Activated naive CD8-positive, alpha-beta T cell treated with anti-CD3 and anti-CD28 coated beads for 36 hours (primary cell): Measurements from ENCODE around the gene TREX2. TPM values are rescaled to one million over a fixed set of nuclear protein-coding genes. Genes with fewer than 3 reads are reported as not detected.

Experiments
- DNase-seq: peaks from one replicate; pipeline ENCODE4 v3.0.0; 2021
- H3K27ac Mint-ChIP-seq: one replicate; pipeline ENCODE4 v1.8.0; 2022; ENCODE audit warnings: mild to moderate bottlenecking, moderate library complexity, mixed read lengths
- H3K27me3 Mint-ChIP-seq: one replicate; pipeline ENCODE4 v1.8.0; 2022; ENCODE audit warnings: mild to moderate bottlenecking, mixed read lengths
- H3K36me3 Mint-ChIP-seq: one replicate; pipeline ENCODE4 v1.8.0; 2021; ENCODE audit warnings: mild to moderate bottlenecking, mixed read lengths
- H3K4me1 Mint-ChIP-seq: one replicate; pipeline ENCODE4 v1.8.0; 2021; ENCODE audit warnings: mixed read lengths
- H3K4me3 Mint-ChIP-seq: one replicate; pipeline ENCODE4 v1.8.0; 2022; ENCODE audit warnings: mild to moderate bottlenecking, moderate library complexity, mixed read lengths
- H3K9me3 Mint-ChIP-seq: one replicate; pipeline ENCODE4 v1.8.0; 2022; ENCODE audit warnings: mixed read lengths
- total RNA-seq, 2 experiments: library from RNA; stranded (reverse); gene quantifications; one replicate each; pipeline ENCODE4 v1.2.3, GENCODE V29; 2021

TREX2 gene
- total RNA-seq, 2 experiments from 2014 or later, result 1.8 to 2.1 TPM

GRCh38 chrX:153468008-153468580, 22.2 kb upstream of the TREX2 start:
- Mint-ChIP-seq H3K36me3 (peaks cover 4% of the 10 kb centered on the region), H3K9me3 (no peaks in the 10 kb centered on the region), H3K27me3 (no peaks in the 10 kb centered on the region), H3K27ac (no peak overlapping the region), H3K4me3 (no peak overlapping the region), H3K4me1 (peaks cover 6% of the 10 kb centered on the region)
- no peak for DNase-seq

GRCh38 chrX:153465691-153466380, 20.0 kb upstream of the TREX2 start:
- H3K36me3 Mint-ChIP-seq, result peaks cover 10% of the 10 kb centered on the region
- H3K4me3 Mint-ChIP-seq, result no peak overlapping the region
- H3K27ac Mint-ChIP-seq, result no peak overlapping the region
- no peak for DNase-seq
- H3K9me3 Mint-ChIP-seq, result no peaks in the 10 kb centered on the region
- no peaks in the 10 kb centered on the region for H3K27me3 Mint-ChIP-seq
- H3K4me1 Mint-ChIP-seq, result peaks cover 6% of the 10 kb centered on the region

- peaks cover 15% of the 10 kb centered on the region for H3K36me3 Mint-ChIP-seq
- peaks cover 6% of the 10 kb centered on the region for H3K4me1 Mint-ChIP-seq
- H3K9me3 Mint-ChIP-seq, result no peaks in the 10 kb centered on the region
- no peak overlapping the region for H3K27ac Mint-ChIP-seq
- no peak overlapping the region for H3K4me3 Mint-ChIP-seq
- DNase-seq, result no peak
- no peaks in the 10 kb centered on the region for H3K27me3 Mint-ChIP-seq
These were observed 18.3 kb upstream of the TREX2 start for GRCh38 chrX:153464116-153464515.

- H3K36me3 Mint-ChIP-seq, result peaks cover 15% of the 10 kb centered on the region
- no peaks in the 10 kb centered on the region for H3K27me3 Mint-ChIP-seq
- DNase-seq, result no peak
- H3K4me1 Mint-ChIP-seq, result peaks cover 6% of the 10 kb centered on the region
- H3K9me3 Mint-ChIP-seq, result no peaks in the 10 kb centered on the region
- H3K4me3 Mint-ChIP-seq, result no peak overlapping the region
- no peak overlapping the region for H3K27ac Mint-ChIP-seq
These were observed 17.7 kb upstream of the TREX2 start for GRCh38 chrX:153463556-153463955.

- Mint-ChIP-seq H3K4me3 (no peak overlapping the region), H3K36me3 (peaks cover 15% of the 10 kb centered on the region), H3K9me3 (no peaks in the 10 kb centered on the region), H3K27ac (no peak overlapping the region), H3K27me3 (no peaks in the 10 kb centered on the region), H3K4me1 (peaks cover 6% of the 10 kb centered on the region)
- DNase-seq, result no peak
These were observed 17.2 kb upstream of the TREX2 start for GRCh38 chrX:153463031-153463430.

- Mint-ChIP-seq H3K27ac (no peak overlapping the region), H3K4me1 (peaks cover 2% of the 10 kb centered on the region), H3K9me3 (no peaks in the 10 kb centered on the region), H3K36me3 (peaks cover 10% of the 10 kb centered on the region), H3K27me3 (no peaks in the 10 kb centered on the region), H3K4me3 (no peak overlapping the region)
- no peak for DNase-seq
These were observed 16.4 kb upstream of the TREX2 start for GRCh38 chrX:153462291-153462690.

GRCh38 chrX:153460826-153461225, 15.0 kb upstream of the TREX2 start:
- Mint-ChIP-seq H3K9me3 (no peaks in the 10 kb centered on the region), H3K27me3 (no peaks in the 10 kb centered on the region), H3K27ac (no peak overlapping the region), H3K4me1 (no peaks in the 10 kb centered on the region), H3K4me3 (no peak overlapping the region), H3K36me3 (peaks cover 10% of the 10 kb centered on the region)
- DNase-seq, result peak; percentile 38

GRCh38 chrX:153459986-153460385, 14.1 kb upstream of the TREX2 start:
- Mint-ChIP-seq H3K27me3 (no peaks in the 10 kb centered on the region), H3K36me3 (peaks cover 10% of the 10 kb centered on the region), H3K4me1 (no peaks in the 10 kb centered on the region), H3K27ac (no peak overlapping the region), H3K4me3 (no peak overlapping the region), H3K9me3 (no peaks in the 10 kb centered on the region)
- DNase-seq, result no peak

- H3K27ac Mint-ChIP-seq, result no peak overlapping the region
- no peaks in the 10 kb centered on the region for H3K4me1 Mint-ChIP-seq
- no peaks in the 10 kb centered on the region for H3K9me3 Mint-ChIP-seq
- H3K4me3 Mint-ChIP-seq, result no peak overlapping the region
- peaks cover 10% of the 10 kb centered on the region for H3K36me3 Mint-ChIP-seq
- DNase-seq, result no peak
- H3K27me3 Mint-ChIP-seq, result no peaks in the 10 kb centered on the region
These were observed 12.6 kb upstream of the TREX2 start for GRCh38 chrX:153458476-153458875.

- H3K27ac Mint-ChIP-seq, result no peak overlapping the region
- no peaks in the 10 kb centered on the region for H3K4me1 Mint-ChIP-seq
- peaks cover 10% of the 10 kb centered on the region for H3K36me3 Mint-ChIP-seq
- H3K27me3 Mint-ChIP-seq, result no peaks in the 10 kb centered on the region
- no peak for DNase-seq
- no peaks in the 10 kb centered on the region for H3K9me3 Mint-ChIP-seq
- no peak overlapping the region for H3K4me3 Mint-ChIP-seq
These were observed 12.1 kb upstream of the TREX2 start for GRCh38 chrX:153457827-153458466.

GRCh38 chrX:153457136-153457825, 11.4 kb upstream of the TREX2 start:
- H3K4me1 Mint-ChIP-seq, result no peaks in the 10 kb centered on the region
- no peak for DNase-seq
- H3K9me3 Mint-ChIP-seq, result no peaks in the 10 kb centered on the region
- no peak overlapping the region for H3K27ac Mint-ChIP-seq
- peaks cover 10% of the 10 kb centered on the region for H3K36me3 Mint-ChIP-seq
- H3K27me3 Mint-ChIP-seq, result no peaks in the 10 kb centered on the region
- no peak overlapping the region for H3K4me3 Mint-ChIP-seq

- Mint-ChIP-seq H3K4me1 (no peaks in the 10 kb centered on the region), H3K27me3 (no peaks in the 10 kb centered on the region), H3K27ac (no peak overlapping the region), H3K36me3 (peaks cover 9% of the 10 kb centered on the region), H3K4me3 (no peak overlapping the region), H3K9me3 (no peaks in the 10 kb centered on the region)
- DNase-seq, result no peak
These were observed 10.8 kb upstream of the TREX2 start for GRCh38 chrX:153456704-153457103.

- no peak for DNase-seq
- Mint-ChIP-seq H3K27ac (no peak overlapping the region), H3K4me1 (no peaks in the 10 kb centered on the region), H3K4me3 (no peak overlapping the region), H3K36me3 (peaks cover 6% of the 10 kb centered on the region), H3K27me3 (no peaks in the 10 kb centered on the region), H3K9me3 (no peaks in the 10 kb centered on the region)
These were observed 10.3 kb upstream of the TREX2 start for GRCh38 chrX:153456161-153456560.

- DNase-seq, result no peak
- Mint-ChIP-seq H3K27ac (no peak overlapping the region), H3K36me3 (peaks cover 4% of the 10 kb centered on the region), H3K4me1 (no peaks in the 10 kb centered on the region), H3K4me3 (no peak overlapping the region), H3K9me3 (no peaks in the 10 kb centered on the region), H3K27me3 (no peaks in the 10 kb centered on the region)
These were observed 9.7 kb upstream of the TREX2 start for GRCh38 chrX:153455571-153455970.

GRCh38 chrX:153454901-153455550, 9.2 kb upstream of the TREX2 start:
- no peak overlapping the region for H3K27ac Mint-ChIP-seq
- no peak for DNase-seq
- H3K36me3 Mint-ChIP-seq, result peaks cover 2% of the 10 kb centered on the region
- H3K9me3 Mint-ChIP-seq, result no peaks in the 10 kb centered on the region
- H3K4me3 Mint-ChIP-seq, result no peak overlapping the region
- no peaks in the 10 kb centered on the region for H3K27me3 Mint-ChIP-seq
- H3K4me1 Mint-ChIP-seq, result no peaks in the 10 kb centered on the region
